ENCODE data around the gene ABHD12B.

GRCh38 chr14:50920482-50921230, 48.8 kb downstream of the ABHD12B start:
- no peak for TF ChIP-seq GATA2 (IDR thresholded peaks at IDR 0.05; ENCODE audit: low read depth, low read length)
- no peak for TF ChIP-seq GATA3 (IDR thresholded peaks at IDR 0.05; ENCODE audit: low read depth, low read length)
